Spleen (tissue), 11 donors: ENCODE measurements around the gene DPP7. TPM values are rescaled to one million over a fixed set of nuclear protein-coding genes. Genes with fewer than 3 reads are reported as not detected.

ENCODE experiments used
- DNase-seq: peaks from one replicate; pipeline ENCODE4 v3.0.0-alpha.2; 2020
- H3K27ac ChIP-seq, 8 donors: fragments of 200-600 bp; sonication (generic) in 7 of 8; 1 replicate in 4 of 8; 2 replicates in 4 of 8; pipeline versions ENCODE4 v1.5.0 to v1.8.0; 2016 to 2021; ENCODE audit warnings: inconsistent platforms in 4 of 8, mild to moderate bottlenecking in 4 of 8, moderate library complexity in 1 of 8
- H3K27me3 ChIP-seq, 7 donors: fragments of 200-600 bp; sonication (generic) in 6 of 7; replicated peaks in 1 of 7; 1 replicate in 4 of 7; 2 replicates in 3 of 7; pipeline versions ENCODE4 v1.5.0 to v1.8.0; 2016 to 2021; ENCODE audit warnings: inconsistent platforms in 3 of 7, mild to moderate bottlenecking in 1 of 7
- H3K36me3 ChIP-seq, 6 donors: fragments of 200-600 bp; sonication (generic) in 5 of 6; 1 replicate in 4 of 6; 2 replicates in 2 of 6; pipeline versions ENCODE4 v1.5.0 to v1.8.0; 2016 to 2021; ENCODE audit warnings: inconsistent platforms in 2 of 6
- H3K4me1 ChIP-seq, 6 donors: fragments of 200-600 bp; sonication (generic) in 5 of 6; 1 replicate in 3 of 6; 2 replicates in 3 of 6; pipeline versions ENCODE4 v1.5.0 to v1.8.0; 2016 to 2021; ENCODE audit warnings: inconsistent platforms in 3 of 6
- H3K4me3 ChIP-seq, 8 donors: fragments of 200-600 bp; sonication (generic) in 7 of 8; 1 replicate in 4 of 8; 2 replicates in 4 of 8; pipeline versions ENCODE4 v1.5.0 to v1.8.0; 2016 to 2021; ENCODE audit warnings: inconsistent platforms in 4 of 8, mild to moderate bottlenecking in 4 of 8, moderate library complexity in 2 of 8
- H3K9me3 ChIP-seq, 8 donors: fragments of 200-600 bp; sonication (generic) in 7 of 8; 1 replicate in 4 of 8; 2 replicates in 4 of 8; pipeline versions ENCODE4 v1.5.0 to v1.8.0; 2016 to 2021; ENCODE audit warnings: inconsistent platforms in 4 of 8
- POLR2A ChIP-seq, 3 donors: fragments of 450-650 bp; IDR thresholded peaks; one replicate each; pipeline ENCODE4 v1.5.1; 2017; ENCODE audit warnings: antibody characterized with exemption in 3 of 3, mild to moderate bottlenecking in 1 of 3
- POLR2AphosphoS5 ChIP-seq, 3 donors: sonication (generic); formaldehyde crosslinking; IDR thresholded peaks; one replicate each; pipeline ENCODE4 v1.5.1; 2017; ENCODE audit warnings: antibody characterized with exemption in 3 of 3
- WGBS, 5 donors: extraction: QIAGEN DNeasy Blood & Tissue Kit in 3 of 5; methylation state at CpG; one replicate each; pipeline versions ENCODE4 v1.1.5 to v1.1.7; 2013 to 2018; 5-methylcytosine and 5-hydroxymethylcytosine counted together
- intact Hi-C: fragments of 100-400 bp; cut with DNase I; formaldehyde crosslinking; loops from one replicate; pipeline ENCODE4 v1.15.0; 2023; ENCODE audit warnings: low total_unique reads
- polyA plus RNA-seq, 3 donors: library from polyadenylated mRNA; stranded (reverse); fragments of 200-250 nt; gene quantifications; one replicate each; pipeline ENCODE4 v1.2.1, GENCODE V29; 2013
- total RNA-seq, 7 donors: library from RNA; depleted of rRNA in 3 of 7; stranded (reverse); fragments of >200 nt in 3 of 7; fragmentation: NEBNext Ultra II Directional in 4 of 7; extraction: Animal tissue kit (Norgen Biotek cat#: 25700) in 4 of 7; gene quantifications; one replicate each; pipeline versions ENCODE4 v1.1.0 to v1.2.1, GENCODE V29; 2016 to 2021
- TF ChIP-seq, protein P1 (sequence below), 11 experiments: fragments of 200-600 bp in 7 of 11; fragments of 450-650 bp in 4 of 11; sonication (generic) in 4 of 11; IDR thresholded peaks in 8 of 11; conservative IDR thresholded peaks in 3 of 11; 1 replicate in 7 of 11; 2 replicates in 4 of 11; pipeline versions ENCODE4 v1.4.0 to v1.8.0; 2016 to 2021; ENCODE audit warnings: antibody characterized with exemption in 11 of 11, inconsistent platforms in 4 of 11, mild to moderate bottlenecking in 1 of 11
- donor health status: healthy with polysubstance abuse.
- donor health status: DM: no; HTN: no; CAD: no; lungs with moderate emphysema.
- donor health status: DM: no; HTN: no; CAD: no.
- donor health status: Bipolar disorder and iron deficiency.
- donor health status: healthy.
- donor health status: DM: no; HTN: no; CAD: no.
- donor health status: DM: yes; HTN: yes; CAD: no.

Gene DPP7
- total and polyA plus RNA-seq, 10 donors, result 105 to 536 (median 214) TPM

DNA sequence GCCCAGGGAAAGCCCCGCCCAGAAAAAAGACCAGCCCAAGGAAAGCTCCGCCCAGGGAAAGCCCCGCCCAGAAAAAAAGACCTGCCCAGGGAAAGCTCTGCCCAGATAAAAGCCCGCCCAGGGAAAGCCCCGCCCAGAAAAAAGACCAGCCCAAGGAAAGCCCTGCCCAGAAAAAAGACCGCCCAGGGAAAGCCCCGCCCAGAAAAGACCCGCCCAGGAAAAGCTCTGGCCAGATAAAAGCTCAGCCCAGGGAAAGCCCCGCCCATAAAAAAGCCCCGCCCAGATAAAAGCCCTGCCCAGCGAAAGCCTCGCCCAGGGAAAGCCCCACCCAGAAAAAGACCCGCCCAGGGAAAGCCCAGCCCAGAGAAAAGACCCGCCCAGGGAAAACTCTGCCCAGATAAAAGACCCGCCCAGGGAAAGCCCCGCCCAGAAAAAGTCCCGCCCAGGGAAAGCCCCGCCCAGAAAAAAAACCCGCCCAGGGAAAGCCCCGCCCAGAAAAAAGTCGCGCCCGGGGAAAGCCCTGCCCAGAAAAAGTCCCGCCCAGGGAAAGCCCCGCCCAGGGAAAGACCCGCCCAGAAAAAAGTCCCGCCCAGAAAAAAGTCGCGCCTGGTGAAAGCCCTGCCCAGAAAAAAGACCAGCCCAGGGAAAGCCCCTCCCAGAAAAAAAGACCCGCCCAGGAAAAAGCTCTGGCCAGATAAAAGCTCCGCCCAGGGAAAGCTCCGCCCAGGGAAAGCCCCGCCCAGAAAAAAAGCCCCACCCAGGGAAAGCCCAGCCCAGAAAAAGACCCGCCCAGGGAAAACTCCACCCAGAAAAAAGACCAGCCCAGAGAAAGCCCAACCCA is 36.3 kb upstream of the DPP7 start:
- intact Hi-C loops, result no loop called here
- no peak for DNase-seq
- peaks cover 0 to 54% (median 16%) of the 10 kb centered on the region in 7 donors for H3K27me3 ChIP-seq
- H3K9me3 ChIP-seq, result peaks cover 0 to 10% (median 0%) of the 10 kb centered on the region in 8 donors
- WGBS, 5 donors, result 19 to 36% (median 27%) methylated on average over 33 to 34 of the region's 34 CpGs
- no peaks in the 10 kb centered on the region for H3K36me3 ChIP-seq
- no peak for TF ChIP-seq POLR2AphosphoS5 (IDR thresholded peaks at IDR 0.05)
- TF ChIP-seq POLR2A (IDR thresholded peaks at IDR 0.05), result no peak
- TF ChIP-seq, protein P1, sequence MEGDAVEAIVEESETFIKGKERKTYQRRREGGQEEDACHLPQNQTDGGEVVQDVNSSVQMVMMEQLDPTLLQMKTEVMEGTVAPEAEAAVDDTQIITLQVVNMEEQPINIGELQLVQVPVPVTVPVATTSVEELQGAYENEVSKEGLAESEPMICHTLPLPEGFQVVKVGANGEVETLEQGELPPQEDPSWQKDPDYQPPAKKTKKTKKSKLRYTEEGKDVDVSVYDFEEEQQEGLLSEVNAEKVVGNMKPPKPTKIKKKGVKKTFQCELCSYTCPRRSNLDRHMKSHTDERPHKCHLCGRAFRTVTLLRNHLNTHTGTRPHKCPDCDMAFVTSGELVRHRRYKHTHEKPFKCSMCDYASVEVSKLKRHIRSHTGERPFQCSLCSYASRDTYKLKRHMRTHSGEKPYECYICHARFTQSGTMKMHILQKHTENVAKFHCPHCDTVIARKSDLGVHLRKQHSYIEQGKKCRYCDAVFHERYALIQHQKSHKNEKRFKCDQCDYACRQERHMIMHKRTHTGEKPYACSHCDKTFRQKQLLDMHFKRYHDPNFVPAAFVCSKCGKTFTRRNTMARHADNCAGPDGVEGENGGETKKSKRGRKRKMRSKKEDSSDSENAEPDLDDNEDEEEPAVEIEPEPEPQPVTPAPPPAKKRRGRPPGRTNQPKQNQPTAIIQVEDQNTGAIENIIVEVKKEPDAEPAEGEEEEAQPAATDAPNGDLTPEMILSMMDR (IDR thresholded peaks at IDR 0.05 in 8 of 11, conservative IDR thresholded peaks at IDR 0.05 in 3 of 11), result no peak
- no peak overlapping the region for H3K27ac ChIP-seq
- H3K4me3 ChIP-seq, result no peak overlapping the region
- H3K4me1 ChIP-seq, result no peaks in the 10 kb centered on the region

DNA sequence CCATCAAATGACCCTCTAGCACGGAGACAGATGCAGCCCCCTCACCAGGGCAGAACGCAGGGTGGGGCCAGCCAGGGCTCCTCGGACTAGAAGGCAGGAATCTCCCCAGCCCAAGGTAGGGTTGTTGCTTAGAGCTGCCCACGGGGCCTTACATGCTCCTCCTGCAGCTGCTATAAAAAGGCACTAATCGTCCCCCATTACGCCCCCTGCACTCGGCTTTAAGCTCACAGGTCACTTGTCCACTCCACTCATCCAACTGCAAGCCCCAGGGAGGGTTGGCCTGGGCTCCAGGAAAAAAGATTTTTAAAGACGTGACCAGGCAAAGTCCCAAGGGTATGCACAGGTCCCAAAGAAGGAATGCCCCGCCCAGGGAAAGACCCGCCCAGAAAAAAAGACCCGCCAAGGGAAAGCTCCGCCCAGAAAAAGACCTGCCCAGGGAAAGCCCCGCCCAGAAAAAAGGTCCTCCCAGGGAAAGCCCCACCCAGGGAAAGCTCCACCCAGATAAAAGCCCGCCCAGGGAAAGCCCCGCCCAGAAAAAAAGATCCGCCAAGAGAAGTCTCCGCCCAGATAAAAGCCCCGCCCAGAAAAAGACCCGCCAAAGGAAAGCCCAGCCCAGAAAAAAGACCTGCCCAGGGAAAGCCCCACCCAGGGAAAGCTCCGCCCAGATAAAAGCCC is 35.5 kb upstream of the DPP7 start:
- intact Hi-C loops, result no loop called here
- Histone ChIP-seq H3K9me3 (peaks cover 0 to 10% (median 0%) of the 10 kb centered on the region in 8 donors), H3K36me3 (no peaks in the 10 kb centered on the region), H3K4me1 (no peaks in the 10 kb centered on the region), H3K27ac (no peak overlapping the region), H3K27me3 (peaks cover 0 to 51% (median 16%) of the 10 kb centered on the region in 7 donors), H3K4me3 (no peak overlapping the region)
- WGBS, 5 donors, result 47 to 67% (median 63%) methylated on average over 20 of the region's 20 CpGs
- DNase-seq, result no peak
- TF ChIP-seq, protein P1 (IDR thresholded peaks at IDR 0.05 in 8 of 11, conservative IDR thresholded peaks at IDR 0.05 in 3 of 11), result no peak

DNA sequence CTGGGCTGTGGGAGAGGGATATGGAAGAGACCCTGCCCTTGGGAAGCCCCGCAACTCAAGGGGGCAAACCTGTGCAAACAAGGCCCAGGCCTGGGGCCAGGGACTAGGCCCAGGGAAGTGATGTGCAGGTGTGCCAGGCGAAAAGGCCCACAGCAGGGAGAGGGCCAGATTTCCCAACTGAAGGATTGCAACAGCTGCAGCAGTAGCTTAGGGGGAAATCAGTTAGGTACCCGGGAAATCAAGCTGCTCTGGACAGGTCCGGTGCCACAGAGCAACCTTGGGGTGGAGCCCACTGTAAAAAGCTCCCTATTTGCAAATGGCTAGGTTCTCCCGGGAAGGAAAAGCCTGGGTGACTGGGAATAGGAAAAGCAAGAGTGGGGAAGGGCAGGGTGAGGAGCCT is 34.8 kb upstream of the DPP7 start:
- no peaks in the 10 kb centered on the region for H3K4me1 ChIP-seq
- H3K9me3 ChIP-seq, result peaks cover 0 to 10% (median 0%) of the 10 kb centered on the region in 8 donors
- 68 to 92% (median 81%) methylated on average over 5 of the region's 5 CpGs for WGBS, 5 donors
- no peak overlapping the region for H3K27ac ChIP-seq
- DNase-seq, result no peak
- intact Hi-C loops, result no loop called here
- TF ChIP-seq, protein P1 (IDR thresholded peaks at IDR 0.05 in 8 of 11, conservative IDR thresholded peaks at IDR 0.05 in 3 of 11), result no peak
- no peak for TF ChIP-seq POLR2A (IDR thresholded peaks at IDR 0.05)
- TF ChIP-seq POLR2AphosphoS5 (IDR thresholded peaks at IDR 0.05), result no peak
- H3K36me3 ChIP-seq, result no peaks in the 10 kb centered on the region
- no peak overlapping the region for H3K4me3 ChIP-seq
- peaks cover 0 to 48% (median 18%) of the 10 kb centered on the region in 7 donors for H3K27me3 ChIP-seq

DNA sequence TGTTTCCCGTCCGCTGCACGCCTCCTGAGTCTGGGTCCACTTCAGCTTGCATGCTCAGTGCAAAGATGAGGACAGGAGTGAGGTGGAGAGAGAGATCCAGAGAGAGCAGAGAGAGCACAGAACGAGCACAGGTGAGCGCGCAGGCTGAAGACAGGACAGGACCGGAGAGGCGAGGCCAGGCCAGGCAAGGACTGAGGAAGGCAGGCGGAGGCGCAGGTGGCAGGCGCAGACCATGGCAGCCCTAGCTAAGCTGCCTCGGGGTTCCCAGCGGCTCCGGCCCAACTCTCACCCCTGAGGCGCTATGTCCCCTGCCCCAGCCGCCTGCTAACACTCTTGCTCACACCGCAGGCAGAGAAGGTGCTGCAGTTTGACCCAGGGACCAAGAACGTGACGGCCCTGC is 34.1 kb upstream of the DPP7 start:
- WGBS, 5 donors, result 82 to 89% (median 86%) methylated on average over 17 to 19 of the region's 19 CpGs
- intact Hi-C loops, result no loop called here

More for the DNA sequence above, 34.1 kb upstream of the DPP7 start:
- no peaks in the 10 kb centered on the region for H3K4me1 ChIP-seq
- H3K27ac ChIP-seq, result no peak overlapping the region
- no peak for DNase-seq
- H3K27me3 ChIP-seq, result peaks cover 0 to 55% (median 24%) of the 10 kb centered on the region in 7 donors
- no peak overlapping the region for H3K4me3 ChIP-seq
- H3K9me3 ChIP-seq, result peaks cover 0 to 10% (median 0%) of the 10 kb centered on the region in 8 donors
- no peaks in the 10 kb centered on the region for H3K36me3 ChIP-seq
- TF ChIP-seq POLR2A (IDR thresholded peaks at IDR 0.05), result no peak
- TF ChIP-seq POLR2AphosphoS5 (IDR thresholded peaks at IDR 0.05), result no peak
